Measurements from ENCODE around the gene ADAM10. TPM values are rescaled to one million over a fixed set of nuclear protein-coding genes. Genes with fewer than 3 reads are reported as not detected.

The ADAM10 gene
- total RNA-seq, 1 donor from 2014 or later, result 140 TPM

- no peak for DNase-seq
- no peak overlapping the region for H3K27ac Mint-ChIP-seq (ENCODE audit: unreplicated experiment)
- no peaks in the 10 kb centered on the region for H3K36me3 Mint-ChIP-seq (ENCODE audit: unreplicated experiment)
- TF ChIP-seq, protein P1, sequence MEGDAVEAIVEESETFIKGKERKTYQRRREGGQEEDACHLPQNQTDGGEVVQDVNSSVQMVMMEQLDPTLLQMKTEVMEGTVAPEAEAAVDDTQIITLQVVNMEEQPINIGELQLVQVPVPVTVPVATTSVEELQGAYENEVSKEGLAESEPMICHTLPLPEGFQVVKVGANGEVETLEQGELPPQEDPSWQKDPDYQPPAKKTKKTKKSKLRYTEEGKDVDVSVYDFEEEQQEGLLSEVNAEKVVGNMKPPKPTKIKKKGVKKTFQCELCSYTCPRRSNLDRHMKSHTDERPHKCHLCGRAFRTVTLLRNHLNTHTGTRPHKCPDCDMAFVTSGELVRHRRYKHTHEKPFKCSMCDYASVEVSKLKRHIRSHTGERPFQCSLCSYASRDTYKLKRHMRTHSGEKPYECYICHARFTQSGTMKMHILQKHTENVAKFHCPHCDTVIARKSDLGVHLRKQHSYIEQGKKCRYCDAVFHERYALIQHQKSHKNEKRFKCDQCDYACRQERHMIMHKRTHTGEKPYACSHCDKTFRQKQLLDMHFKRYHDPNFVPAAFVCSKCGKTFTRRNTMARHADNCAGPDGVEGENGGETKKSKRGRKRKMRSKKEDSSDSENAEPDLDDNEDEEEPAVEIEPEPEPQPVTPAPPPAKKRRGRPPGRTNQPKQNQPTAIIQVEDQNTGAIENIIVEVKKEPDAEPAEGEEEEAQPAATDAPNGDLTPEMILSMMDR (IDR thresholded peaks at IDR 0.05; ENCODE audit: partially characterized antibody, unreplicated experiment), result no peak
- peaks cover 1% of the 10 kb centered on the region for H3K27me3 Mint-ChIP-seq (ENCODE audit: unreplicated experiment)
- H3K4me3 Mint-ChIP-seq (ENCODE audit: unreplicated experiment), result no peak overlapping the region
- H3K4me1 Mint-ChIP-seq (ENCODE audit: low read depth, unreplicated experiment), result peaks cover 18% of the 10 kb centered on the region
- no peaks in the 10 kb centered on the region for H3K9me3 Mint-ChIP-seq (ENCODE audit: unreplicated experiment)
These were observed 22.6 kb downstream of the ADAM10 start for GRCh38 chr15:58726867-58727266.

- H3K4me3 Mint-ChIP-seq (ENCODE audit: unreplicated experiment), result no peak overlapping the region
- H3K4me1 Mint-ChIP-seq (ENCODE audit: low read depth, unreplicated experiment), result peaks cover 11% of the 10 kb centered on the region
- no peak overlapping the region for H3K27ac Mint-ChIP-seq (ENCODE audit: unreplicated experiment)
These were observed 25.0 kb downstream of the ADAM10 start for GRCh38 chr15:58724466-58724865.

GRCh38 chr15:58717357-58717756, 32.1 kb downstream of the ADAM10 start:
- no peaks in the 10 kb centered on the region for H3K27me3 Mint-ChIP-seq (ENCODE audit: unreplicated experiment)
- peaks cover 2% of the 10 kb centered on the region for H3K4me1 Mint-ChIP-seq (ENCODE audit: low read depth, unreplicated experiment)
- no peaks in the 10 kb centered on the region for H3K36me3 Mint-ChIP-seq (ENCODE audit: unreplicated experiment)
- H3K4me3 Mint-ChIP-seq (ENCODE audit: unreplicated experiment), result no peak overlapping the region
- H3K27ac Mint-ChIP-seq (ENCODE audit: unreplicated experiment), result no peak overlapping the region
- DNase-seq, result no peak
- H3K9me3 Mint-ChIP-seq (ENCODE audit: unreplicated experiment), result no peaks in the 10 kb centered on the region
- TF ChIP-seq, protein P1 (IDR thresholded peaks at IDR 0.05; ENCODE audit: partially characterized antibody, unreplicated experiment), result no peak

More at GRCh38 chr15:58724466-58724865, 25.0 kb downstream of the ADAM10 start:
- Mint-ChIP-seq H3K36me3 (ENCODE audit: unreplicated experiment) (no peaks in the 10 kb centered on the region), H3K27me3 (ENCODE audit: unreplicated experiment) (peaks cover 1% of the 10 kb centered on the region), H3K9me3 (ENCODE audit: unreplicated experiment) (no peaks in the 10 kb centered on the region)
- DNase-seq, result no peak
- TF ChIP-seq, protein P1 (IDR thresholded peaks at IDR 0.05; ENCODE audit: partially characterized antibody, unreplicated experiment), result no peak

DNA sequence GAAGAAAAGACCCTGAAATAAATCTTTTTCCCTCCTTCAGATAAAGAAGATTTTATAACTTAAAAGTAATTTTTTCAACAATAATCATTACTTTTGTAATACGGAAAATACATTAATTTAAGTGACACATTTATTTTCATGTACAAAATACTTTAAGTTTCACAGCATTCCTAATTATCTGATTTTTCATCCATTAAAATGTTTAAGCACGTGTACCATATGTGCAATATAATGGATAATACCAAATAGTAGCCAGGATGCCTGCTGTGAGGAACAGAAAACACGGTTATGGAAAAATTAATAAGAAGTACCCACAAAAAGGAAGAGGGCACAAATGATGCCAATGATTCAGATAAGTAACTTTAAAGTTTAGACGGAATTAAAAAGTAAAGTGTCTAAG, 33.5 kb downstream of the ADAM10 start:
- peaks cover 2% of the 10 kb centered on the region for H3K4me1 Mint-ChIP-seq (ENCODE audit: low read depth, unreplicated experiment)
- no peaks in the 10 kb centered on the region for H3K36me3 Mint-ChIP-seq (ENCODE audit: unreplicated experiment)
- DNase-seq, result no peak
- H3K4me3 Mint-ChIP-seq (ENCODE audit: unreplicated experiment), result no peak overlapping the region
- H3K27me3 Mint-ChIP-seq (ENCODE audit: unreplicated experiment), result no peaks in the 10 kb centered on the region
- no peak overlapping the region for H3K27ac Mint-ChIP-seq (ENCODE audit: unreplicated experiment)
- TF ChIP-seq, protein P1 (IDR thresholded peaks at IDR 0.05; ENCODE audit: partially characterized antibody, unreplicated experiment), result no peak
- H3K9me3 Mint-ChIP-seq (ENCODE audit: unreplicated experiment), result no peaks in the 10 kb centered on the region

- H3K36me3 Mint-ChIP-seq (ENCODE audit: unreplicated experiment), result no peaks in the 10 kb centered on the region
- TF ChIP-seq, protein P1 (IDR thresholded peaks at IDR 0.05; ENCODE audit: partially characterized antibody, unreplicated experiment), result no peak
- H3K27me3 Mint-ChIP-seq (ENCODE audit: unreplicated experiment), result no peaks in the 10 kb centered on the region
- H3K4me1 Mint-ChIP-seq (ENCODE audit: low read depth, unreplicated experiment), result peaks cover 2% of the 10 kb centered on the region
- no peak overlapping the region for H3K27ac Mint-ChIP-seq (ENCODE audit: unreplicated experiment)
- no peaks in the 10 kb centered on the region for H3K9me3 Mint-ChIP-seq (ENCODE audit: unreplicated experiment)
- H3K4me3 Mint-ChIP-seq (ENCODE audit: unreplicated experiment), result no peak overlapping the region
- no peak for DNase-seq
These were observed 34.1 kb downstream of the ADAM10 start for GRCh38 chr15:58715266-58715917.
